IMR-90 (cell line): ENCODE results near the gene HOXD12.

Experiments
- ELK1 ChIP-seq: fragments of 150-350 bp; IDR thresholded peaks from 2 replicates; pipeline ENCODE4 v1.6.1; 2016; ENCODE audit warnings: low read depth, mild to moderate bottlenecking, low read length, moderate library complexity, borderline replicate concordance
- MAFK ChIP-seq: IDR thresholded peaks from 2 replicates; pipeline ENCODE4 v1.6.1; 2012; ENCODE audit warnings: low read depth, low read length, improper control_type of control experiment

- no peak for TF ChIP-seq ELK1
- TF ChIP-seq MAFK, result no peak
Observed at GRCh38 chr2:176072951-176073904, 26.4 kb upstream of the HOXD12 start.
